Ramos (cell line): ENCODE results near the gene SH3BP4.

ENCODE experiments used
- in situ Hi-C: fragments of 300-500 bp; cut with MboI; formaldehyde crosslinking; loops from one replicate; pipeline ENCODE4 v1.14.3; 2022; ENCODE audit warnings: low sequenced_read_pairs; ENCODE audit not compliant: unreplicated experiment

The SH3BP4 gene

DNA sequence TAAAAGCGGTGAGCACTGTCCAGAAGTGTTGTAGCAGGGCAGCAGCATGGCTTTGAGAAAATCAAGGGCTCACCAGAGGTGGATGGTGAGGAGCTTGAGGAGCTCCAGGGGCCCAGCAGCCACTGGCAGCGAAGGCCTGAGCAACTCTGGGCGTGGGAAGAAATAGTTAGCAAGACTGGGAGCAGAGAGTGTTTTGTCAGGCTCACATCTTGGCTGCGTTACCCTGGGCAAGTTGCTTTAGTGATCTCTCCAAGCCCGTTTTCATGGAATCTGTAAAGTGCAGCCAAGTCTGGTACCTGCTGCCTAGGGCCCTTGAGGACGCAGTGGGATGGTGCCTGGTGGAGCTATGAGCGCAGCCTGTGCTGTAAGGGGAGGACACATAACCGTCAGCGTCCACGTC is 78.3 kb downstream of the SH3BP4 start:
- in situ Hi-C loops, result no loop called here

DNA sequence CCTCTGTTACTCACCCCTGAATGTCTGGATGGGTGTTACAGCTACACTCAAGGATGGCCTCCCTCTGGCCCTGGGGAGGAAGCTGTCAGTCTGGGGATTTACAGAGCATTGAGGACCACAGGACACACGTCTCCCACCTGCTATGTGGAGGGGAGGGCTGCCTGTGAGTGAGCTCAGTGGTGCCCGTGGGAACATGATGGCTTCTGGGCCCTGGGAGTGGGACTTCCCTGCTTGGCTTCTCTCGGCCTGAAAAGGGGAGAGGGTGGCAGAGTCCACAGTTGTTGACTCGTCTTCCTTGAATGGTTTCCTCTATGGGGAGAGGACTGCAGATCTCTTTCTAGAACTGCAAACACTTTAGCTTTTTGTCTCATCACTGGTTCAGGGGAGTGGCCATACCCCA is 79.1 kb downstream of the SH3BP4 start:
- in situ Hi-C loops, result no loop called here

DNA sequence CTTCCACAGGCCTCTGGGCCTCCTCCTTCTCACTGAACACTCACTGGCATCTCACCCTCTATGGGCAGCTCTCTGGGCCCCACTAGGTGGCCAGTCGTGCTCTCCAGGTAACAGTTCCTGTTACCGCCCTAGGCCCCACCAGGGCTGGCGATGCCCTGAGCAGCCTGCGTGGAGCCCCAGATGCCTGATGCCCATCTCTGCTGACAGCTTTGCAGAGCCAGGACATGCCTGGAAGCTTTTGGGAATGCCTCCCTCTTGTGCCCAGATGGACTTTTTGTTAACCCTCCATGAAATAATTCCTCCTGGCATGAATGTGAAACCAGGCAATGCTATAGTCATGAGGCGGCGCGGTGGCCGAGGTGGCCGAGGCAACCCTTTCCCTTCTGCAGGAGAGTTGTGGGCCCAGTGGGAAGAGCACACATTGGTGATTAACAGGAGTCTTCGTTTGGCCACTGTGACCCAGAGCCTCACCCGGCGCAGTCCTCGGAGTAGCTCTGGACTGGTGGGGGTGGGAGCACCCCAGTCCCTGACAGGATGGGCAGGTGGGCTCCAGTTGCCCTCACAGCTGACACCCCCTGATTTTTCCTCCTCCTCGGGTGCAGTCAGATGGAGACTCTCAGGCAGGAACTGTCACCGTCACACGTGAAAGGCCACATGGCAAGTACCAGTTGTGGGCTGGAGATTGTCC is 80.0 kb downstream of the SH3BP4 start:
- in situ Hi-C loops, result no loop called here

DNA sequence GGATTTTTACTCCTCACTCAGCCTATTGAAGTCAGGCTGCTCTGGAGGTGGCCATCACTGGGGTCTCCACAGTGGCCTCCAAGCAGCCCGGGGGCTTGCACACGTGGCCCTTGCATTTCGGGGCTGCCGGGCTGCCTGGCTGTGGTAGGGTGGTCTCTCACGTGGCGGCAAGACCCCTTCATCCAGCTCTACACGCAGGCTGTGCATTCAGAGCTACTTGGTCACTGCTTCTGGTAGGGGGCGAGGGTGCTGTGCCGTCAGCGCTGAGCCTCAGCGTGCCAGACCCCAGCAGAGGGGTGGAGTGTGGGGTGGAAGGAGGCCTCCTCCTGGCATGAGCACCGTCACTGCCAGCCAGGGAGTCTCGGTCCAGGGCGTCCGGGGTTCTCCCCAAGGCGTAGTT is 80.6 kb downstream of the SH3BP4 start:
- in situ Hi-C loops, result no loop called here

DNA sequence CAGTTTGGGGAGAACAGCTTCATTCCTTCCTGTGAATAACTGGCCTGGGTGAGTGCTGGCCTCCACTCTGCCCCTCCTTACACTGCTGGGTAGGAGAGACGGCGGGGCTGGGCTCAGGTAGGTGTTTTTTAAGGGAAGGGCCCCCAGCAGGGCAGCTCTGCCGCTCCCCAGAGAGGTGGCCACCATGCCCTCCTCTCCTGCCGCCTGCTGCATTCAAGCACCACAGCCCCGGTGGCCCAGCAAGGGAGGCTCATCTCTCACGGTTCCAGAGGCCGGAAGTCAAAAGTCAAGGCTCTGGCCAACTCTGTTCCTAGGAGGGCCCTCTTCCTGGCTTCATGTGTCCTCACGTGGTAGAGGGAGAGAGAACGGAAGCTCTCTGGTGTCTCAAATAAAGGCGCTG is 81.1 kb downstream of the SH3BP4 start:
- in situ Hi-C loops, result no loop called here

DNA sequence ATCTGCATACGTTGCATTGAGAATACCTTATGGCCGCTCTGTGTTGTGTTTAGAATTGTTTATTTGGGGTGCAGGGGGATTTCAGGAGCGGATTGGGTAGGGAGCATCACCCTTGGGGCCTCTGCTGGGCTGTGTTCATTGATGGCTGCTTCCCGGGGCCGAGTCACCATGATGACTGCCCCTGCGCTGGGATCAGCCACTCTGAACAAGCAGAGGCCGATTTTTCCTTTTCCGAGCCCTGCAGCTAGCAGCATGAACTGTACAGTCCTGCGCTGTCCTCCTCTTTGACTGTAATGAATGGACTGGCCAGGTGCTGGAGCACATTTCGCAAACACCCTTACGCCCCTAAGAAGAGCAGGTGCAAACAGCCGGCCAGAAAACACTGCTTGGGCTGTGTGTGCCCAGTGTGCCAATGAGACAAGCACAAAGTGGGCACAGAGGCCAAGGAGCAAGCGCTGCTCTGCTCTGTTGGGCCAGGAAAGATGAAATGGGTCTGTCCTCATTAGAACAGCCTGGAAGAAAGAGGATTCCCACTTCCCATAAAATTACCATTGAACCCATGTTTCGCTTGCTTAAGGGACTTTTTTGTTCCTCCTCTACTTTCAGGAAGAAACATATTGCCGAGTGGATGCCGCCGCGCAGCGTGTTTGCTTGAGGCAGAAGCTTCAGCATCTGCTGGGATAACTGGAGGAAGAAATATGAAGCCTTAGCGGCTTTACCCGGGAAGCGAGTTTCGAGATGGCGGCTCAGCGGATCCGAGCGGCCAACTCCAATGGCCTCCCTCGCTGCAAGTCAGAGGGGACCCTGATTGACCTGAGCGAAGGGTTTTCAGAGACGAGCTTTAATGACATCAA is 82.7 kb downstream of the SH3BP4 start:
- in situ Hi-C loops, result no loop called here

DNA sequence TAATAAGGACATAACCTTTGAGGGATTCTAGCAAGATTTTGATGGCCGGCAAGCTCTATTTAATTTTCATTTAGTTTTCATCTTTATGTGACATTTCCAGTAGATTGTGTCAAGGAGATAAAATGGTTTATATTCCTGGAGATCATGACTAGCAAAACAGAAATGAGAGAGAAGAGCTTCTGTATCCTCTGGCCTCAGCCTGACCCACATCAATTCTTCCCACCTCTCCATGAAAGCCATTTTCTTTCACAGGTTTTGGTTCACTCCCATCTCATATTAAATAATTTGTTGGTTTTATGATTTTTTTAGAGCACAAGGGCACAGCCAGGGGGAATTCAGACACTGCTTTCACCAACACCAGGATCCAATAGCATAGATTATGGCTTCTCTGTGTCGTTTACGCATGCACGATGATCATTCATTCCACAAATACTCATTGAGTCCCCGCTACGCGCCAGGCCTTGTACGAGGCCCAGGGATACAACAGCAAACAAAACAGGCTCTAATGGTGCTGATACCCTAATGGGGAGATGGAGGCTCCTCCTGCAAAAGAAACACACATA is 85.9 kb downstream of the SH3BP4 start:
- in situ Hi-C loops, result no loop called here

DNA sequence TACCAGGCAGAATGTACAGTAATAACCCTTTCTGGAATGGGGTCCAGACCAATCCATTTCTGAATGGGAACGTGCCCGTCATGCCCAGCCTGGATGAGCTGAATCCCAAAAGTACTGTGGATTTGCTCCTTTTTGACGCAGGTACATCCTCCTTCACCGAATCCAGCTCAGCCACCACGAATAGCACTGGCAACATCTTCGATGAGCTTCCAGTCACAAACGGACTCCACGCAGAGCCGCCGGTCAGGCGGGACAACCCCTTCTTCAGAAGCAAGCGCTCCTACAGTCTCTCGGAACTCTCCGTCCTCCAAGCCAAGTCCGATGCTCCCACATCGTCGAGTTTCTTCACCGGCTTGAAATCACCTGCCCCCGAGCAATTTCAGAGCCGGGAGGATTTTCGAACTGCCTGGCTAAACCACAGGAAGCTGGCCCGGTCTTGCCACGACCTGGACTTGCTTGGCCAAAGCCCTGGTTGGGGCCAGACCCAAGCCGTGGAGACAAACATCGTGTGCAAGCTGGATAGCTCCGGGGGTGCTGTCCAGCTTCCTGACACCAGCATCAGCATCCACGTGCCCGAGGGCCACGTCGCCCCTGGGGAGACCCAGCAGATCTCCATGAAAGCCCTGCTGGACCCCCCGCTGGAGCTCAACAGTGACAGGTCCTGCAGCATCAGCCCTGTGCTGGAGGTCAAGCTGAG is 89.6 kb downstream of the SH3BP4 start:
- in situ Hi-C loops, result no loop called here

DNA sequence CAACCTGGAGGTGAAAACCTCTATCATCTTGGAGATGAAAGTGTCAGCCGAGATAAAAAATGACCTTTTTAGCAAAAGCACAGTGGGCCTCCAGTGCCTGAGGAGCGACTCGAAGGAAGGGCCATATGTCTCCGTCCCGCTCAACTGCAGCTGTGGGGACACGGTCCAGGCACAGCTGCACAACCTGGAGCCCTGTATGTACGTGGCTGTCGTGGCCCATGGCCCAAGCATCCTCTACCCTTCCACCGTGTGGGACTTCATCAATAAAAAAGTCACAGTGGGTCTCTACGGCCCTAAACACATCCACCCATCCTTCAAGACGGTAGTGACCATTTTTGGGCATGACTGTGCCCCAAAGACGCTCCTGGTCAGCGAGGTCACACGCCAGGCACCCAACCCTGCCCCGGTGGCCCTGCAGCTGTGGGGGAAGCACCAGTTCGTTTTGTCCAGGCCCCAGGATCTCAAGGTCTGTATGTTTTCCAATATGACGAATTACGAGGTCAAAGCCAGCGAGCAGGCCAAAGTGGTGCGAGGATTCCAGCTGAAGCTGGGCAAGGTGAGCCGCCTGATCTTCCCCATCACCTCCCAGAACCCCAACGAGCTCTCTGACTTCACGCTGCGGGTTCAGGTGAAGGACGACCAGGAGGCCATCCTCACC is 90.2 kb downstream of the SH3BP4 start:
- in situ Hi-C loops, result no loop called here

DNA sequence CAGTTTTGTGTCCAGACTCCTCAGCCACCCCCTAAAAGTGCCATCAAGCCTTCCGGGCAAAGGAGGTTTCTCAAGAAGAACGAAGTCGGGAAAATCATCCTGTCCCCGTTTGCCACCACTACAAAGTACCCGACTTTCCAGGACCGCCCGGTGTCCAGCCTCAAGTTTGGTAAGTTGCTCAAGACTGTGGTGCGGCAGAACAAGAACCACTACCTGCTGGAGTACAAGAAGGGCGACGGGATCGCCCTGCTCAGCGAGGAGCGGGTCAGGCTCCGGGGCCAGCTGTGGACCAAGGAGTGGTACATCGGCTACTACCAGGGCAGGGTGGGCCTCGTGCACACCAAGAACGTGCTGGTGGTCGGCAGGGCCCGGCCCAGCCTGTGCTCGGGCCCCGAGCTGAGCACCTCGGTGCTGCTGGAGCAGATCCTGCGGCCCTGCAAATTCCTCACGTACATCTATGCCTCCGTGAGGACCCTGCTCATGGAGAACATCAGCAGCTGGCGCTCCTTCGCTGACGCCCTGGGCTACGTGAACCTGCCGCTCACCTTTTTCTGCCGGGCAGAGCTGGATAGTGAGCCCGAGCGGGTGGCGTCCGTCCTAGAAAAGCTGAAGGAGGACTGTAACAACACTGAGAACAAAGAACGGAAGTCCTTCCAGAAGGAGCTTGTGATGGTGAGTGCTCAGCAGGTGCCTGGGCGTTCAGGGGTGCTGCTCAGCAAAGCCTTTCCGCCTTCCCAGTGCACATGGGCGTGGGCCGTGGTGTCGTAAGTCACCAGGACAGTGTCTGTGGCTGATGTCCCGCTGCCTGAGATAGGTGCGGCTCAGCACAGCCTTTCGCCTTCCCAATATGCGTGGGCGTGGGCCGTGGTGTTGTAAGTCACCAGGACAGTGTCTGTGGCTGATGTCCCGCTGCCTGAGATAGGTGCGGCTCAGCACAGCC is 91.0 kb downstream of the SH3BP4 start:
- in situ Hi-C loops, result no loop called here

DNA sequence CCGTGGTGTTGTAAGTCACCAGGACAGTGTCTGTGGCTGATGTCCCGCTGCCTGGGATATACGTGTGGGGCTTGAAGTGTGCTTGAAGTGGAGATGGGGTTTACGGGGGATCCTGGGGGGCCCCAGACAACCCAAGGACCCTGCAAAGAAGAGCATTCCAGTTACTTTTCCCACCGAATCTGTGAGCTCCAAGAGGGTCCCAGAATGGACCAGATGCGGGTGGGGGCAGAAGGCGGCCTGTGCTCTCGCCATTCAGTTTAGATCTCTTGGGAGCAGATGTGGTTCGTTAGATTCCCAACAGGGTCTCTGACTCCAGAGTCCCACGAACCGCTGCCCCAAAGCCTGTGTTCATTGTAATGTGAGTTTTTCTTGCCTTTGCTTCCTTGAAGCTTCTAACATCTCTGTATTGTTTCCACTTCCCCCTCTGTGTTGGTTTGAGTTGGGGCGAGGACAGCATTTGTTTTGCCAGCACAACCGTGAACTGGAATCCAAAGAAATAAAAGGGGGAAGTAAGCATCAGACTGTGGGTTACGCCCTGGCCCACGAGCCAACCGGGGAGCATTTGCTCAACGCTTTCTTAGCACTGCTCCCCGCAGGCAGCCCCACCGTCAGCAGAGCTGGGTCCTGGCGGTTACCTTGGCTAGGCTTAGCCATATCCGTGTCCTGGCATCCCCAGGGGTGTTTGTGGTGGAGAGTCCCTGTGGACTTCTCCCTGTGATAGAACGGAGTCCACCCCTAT is 92.1 kb downstream of the SH3BP4 start:
- in situ Hi-C loops, result no loop called here

DNA sequence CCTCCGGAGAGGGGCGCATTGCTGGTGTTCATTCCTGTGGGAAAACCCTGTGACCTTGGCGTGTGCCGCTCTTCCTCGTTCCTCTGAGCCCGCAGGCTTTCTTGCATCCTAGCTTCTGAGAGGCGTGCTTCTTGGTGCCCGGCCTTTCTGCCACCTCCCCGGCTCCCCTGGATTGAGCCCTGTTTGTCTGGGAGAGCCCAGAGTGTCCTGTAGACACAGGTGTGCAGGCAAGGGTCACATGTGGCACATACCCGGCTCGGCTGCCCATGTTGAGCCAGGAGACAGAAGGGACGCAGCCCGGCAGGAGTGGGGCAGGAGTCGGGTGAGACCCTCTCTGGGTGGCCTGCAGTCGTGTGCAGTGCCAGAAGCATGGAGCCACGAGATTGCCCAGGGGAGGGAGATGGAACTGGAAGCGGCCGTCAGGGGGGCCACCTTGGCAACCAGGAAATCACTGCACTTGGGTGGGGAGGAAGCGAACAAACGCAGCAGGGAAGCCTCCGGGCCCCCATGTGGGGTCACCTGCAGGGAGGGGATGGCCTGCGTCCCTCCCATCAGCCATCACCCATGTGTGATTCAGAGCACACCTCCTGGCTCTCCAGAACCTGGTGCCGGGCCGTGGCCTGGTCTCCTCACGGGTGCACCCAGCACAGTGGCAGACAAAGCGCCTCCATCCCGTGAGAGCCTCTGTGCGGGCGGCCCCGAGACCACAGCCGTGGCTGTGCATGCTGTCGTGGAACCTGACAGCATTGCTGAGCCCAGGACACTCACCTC is 92.9 kb downstream of the SH3BP4 start:
- in situ Hi-C loops, result no loop called here

DNA sequence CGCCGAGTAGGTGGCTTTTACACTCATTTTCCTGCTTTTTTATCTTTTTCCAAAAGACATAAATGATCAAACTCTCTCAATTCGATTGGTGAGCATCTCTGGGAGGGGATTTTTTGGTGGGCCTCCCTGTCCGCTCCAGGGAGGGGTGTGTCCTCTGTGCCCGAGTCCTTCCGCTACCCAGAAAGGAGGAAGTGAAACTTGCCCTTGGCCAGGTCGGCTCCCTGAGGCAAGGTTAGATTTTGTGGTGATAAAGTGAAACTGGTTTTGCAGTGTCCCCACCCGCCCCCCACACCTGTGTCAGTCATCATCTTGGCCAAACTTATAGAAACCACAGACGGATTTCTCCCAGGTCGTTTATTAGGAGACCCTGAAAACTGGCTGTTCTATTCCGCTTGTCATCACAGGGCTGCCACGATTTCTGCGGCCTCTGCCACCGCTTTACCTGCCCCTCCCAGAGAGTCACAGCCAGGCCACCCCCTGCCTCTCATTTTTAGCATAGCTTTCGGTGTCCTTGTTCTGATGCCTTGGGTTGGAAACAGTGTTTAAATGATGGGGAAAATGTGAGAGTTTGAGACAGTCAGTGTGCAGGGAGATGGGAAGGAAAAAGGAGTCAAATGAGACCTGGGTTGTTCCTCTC is 93.6 kb downstream of the SH3BP4 start:
- in situ Hi-C loops, result no loop called here

DNA sequence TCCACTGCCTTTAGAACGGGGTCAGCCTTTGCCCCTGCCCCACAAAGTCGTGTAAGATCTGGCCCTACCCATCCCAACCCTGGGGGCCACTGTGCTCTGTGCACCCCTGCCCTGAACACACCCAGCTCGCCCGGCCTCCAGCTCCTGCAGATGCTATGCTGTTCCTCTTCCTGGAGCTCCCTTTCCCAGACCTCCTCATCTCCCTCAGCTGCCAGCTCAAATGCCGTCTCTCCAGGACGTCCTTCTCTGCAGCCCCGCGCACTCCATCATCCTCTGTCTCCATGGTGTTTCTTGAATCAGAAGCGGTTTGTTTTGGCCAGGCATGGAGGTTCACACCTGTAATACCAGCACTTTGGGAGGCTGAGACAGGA is 94.1 kb downstream of the SH3BP4 start:
- in situ Hi-C loops, result no loop called here

DNA sequence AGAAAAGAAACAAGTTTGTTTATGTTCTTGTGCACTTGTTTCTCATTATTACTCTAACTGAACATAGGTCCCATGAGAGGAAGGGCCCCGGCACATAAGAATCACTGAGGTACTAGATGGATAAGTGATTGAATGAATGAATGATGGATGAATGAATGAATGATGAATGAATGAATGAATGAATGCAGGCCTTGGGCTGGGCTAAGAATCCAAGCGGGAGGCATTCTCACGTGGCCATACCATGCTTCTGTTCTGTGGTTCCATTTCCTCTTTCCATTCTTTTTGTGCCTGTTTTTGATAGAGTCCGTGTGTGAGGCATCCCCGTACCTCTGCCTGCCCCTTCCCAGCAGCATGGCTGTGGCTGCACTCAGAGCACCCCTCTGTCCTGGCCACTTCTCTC is 94.8 kb downstream of the SH3BP4 start:
- in situ Hi-C loops, result no loop called here

DNA sequence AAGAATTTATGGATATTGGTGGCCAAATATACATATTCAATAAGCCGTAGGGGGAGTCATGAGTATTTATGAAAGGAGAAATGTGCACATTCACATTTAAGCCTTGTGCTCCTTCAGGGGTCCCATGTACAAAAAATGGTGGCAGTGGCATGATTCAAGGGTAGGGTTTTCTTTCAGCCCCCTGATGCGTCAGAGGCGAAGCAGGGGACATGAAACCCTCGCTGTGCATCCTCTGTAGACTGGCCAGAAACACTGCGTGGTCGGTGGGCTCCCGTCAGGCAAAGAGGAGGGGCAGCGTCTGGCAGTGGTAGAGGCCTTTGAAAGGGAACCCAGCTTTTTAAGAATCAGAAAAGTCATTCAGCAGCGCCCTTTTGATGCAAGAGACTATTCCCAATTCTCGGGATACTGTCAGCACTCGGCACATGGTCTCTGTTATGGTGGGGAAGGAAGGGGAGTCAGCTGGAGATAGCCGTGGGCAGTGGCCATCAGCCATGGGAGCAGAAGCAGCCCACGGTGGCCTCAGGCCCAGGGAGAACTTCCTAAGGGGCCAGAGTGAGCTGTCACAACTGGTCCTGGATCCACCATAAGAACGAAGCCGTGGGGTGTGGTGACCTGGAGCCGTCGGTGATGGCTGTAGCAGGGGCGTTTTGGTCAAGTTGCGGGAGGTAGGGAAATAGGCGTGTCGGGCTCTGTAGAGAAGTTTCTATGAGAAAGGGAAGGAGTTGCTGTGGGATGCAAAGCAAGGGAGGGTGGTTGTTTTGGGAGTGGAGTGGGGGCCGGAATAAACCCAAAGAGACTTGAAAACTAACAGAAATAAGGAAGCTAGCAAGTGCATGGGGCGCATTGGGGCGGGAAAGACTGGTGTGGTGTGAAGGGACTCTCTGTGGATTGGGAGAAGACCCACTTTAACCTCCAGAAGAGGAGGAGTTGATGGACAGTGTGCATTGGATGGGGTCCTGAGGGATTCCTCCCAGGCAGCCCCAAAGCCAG is 95.6 kb downstream of the SH3BP4 start:
- in situ Hi-C loops, result no loop called here
